COLO668 (cell line): Measurements from ENCODE around the gene MMS22L.

ENCODE experiments used
- DNase-seq: peaks from one replicate; lab custom pipeline; 2025; ENCODE audit not compliant: unreplicated experiment; lab: John Stamatoyannopoulos, UW

The MMS22L gene

DNA sequence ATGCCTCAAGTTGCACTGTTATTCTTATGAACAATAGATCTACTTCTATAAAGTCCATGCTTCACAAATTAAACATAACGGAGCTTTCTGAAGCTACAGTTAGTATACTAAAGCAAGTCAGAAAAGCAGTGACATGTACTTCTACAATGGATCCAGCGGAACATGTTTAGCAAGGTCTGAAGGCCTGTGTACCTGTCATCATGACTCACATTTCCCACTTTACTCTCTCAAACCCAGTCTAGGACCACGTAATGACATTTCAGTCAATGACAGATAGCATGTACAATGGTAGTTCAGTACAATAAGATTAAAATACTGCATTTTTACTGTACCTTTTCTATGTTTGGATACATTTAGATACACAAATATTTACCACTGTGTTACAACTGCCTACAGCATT, 132.1 kb downstream of the MMS22L start:
- DNase-seq = no peak

DNA sequence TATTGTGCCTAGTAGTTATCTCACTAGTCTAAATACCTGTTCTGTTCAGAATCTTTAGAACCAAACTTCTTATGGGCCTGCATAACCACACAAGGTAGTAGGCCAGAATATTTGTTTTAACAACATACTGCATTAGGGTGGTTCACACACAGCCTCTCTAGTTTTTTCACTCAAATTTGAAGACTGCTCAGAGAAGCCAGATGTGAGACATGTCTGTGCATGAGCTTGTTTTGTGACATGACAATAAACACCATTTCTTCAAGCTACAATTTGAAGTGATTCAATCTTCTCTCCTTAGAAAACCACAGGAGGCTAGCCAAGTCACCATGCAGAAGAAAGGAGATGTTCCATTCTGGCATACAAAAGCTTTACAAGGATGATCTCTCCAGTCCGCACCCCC, 135.6 kb downstream of the MMS22L start:
- no peak for DNase-seq

- no peak for DNase-seq
Observed at GRCh38 chr6:97145691-97146090, 137.3 kb downstream of the MMS22L start.

DNA sequence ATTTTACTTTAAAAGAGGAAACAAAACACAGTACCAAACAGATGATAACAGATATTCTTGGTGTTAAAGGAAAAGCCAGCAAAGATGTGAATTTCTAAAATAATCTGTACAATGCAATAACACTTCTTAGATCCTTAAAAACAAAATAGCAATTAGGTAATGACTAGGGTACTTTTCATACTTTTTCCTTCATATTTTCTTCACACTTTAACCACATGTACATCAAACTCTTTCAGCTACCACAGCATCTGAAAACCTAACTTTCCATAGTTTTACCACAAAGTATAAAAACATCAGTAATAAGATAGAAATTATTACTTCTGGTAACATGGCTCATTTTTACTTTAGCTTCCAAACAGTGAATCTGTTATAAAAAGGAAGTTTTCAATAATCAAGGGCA, 141.3 kb downstream of the MMS22L start:
- DNase-seq = no peak

DNA sequence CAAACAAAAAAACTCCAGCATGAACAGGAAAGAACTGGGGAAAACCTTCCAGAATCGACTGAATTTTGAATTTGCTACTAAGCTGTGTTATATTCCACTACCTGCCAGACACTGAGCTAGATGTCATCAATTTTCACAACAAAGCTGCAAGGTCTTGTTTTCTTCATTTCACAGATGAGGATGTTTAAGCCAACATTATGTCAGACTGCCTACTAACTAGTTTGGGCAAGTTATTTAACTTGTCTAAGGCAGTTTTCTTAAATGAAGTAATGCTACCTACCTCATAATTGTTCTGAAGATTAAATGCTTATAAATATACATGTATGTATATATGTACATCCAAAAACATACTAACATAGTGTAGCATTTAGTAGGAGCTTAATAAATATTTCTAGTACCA, 144.4 kb downstream of the MMS22L start:
- no peak for DNase-seq

- no peak for DNase-seq
Observed at GRCh38 chr6:97136626-97137358, 146.2 kb downstream of the MMS22L start.

DNA sequence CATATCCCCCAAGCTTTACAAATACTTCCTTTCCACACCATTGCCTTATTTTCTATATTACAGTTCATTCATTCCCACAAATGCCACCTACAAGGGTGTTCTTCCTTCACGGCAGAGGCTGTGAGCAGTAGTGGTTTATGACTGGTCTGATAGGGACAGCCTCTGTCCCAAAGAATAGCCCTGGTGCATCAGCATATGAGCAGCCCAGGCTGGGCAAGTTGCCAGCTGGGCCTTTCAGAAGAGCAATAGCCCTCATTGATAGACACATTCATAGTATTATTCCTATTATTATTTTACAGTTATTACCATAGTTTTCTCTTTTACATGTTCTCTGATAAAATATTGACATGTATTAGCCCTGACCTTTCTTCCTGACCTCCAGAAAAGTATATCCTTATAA, 149.9 kb downstream of the MMS22L start:
- peak; percentile 33 for DNase-seq

GRCh38 chr6:97129106-97129505, 153.9 kb downstream of the MMS22L start:
- DNase-seq = no peak

DNA sequence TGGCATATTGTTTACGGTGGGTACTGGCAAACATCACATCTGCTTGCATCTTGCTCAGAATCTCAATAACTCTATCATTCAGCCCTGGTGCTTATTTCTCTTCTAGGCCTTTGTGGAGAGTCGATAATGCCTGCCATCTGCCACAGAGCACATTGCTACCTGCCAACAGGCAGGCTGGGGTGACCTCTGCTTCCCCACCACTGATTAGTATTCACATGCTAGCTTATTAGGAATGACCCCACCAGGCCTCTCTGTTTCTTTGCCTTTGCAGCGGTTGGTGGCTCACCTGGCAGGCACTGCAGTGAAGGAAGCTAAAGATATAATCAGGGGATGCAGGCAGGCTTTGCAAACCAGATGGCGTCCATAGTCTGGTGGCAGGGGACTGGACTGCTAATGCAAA, 154.5 kb downstream of the MMS22L start:
- DNase-seq = no peak

DNA sequence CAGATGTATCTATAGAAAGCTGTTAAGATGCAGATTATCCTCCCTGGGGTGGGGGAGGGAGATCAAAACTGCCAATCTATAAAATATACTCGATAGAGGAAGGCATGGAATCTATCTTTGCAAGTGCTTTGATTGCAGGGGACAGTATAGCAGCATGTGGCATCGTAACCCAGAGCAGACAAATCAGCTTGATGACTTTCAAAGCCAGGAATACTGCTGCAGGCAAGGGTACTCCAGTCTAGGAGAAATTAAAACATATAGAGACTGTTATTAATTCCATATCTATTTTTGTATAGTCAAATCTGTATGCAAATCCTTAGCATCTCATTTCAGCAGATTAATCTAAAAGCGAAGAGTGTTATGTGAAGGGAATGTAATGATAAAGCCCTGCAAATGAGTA, 159.4 kb downstream of the MMS22L start:
- no peak for DNase-seq

GRCh38 chr6:97123112-97123511, 159.9 kb downstream of the MMS22L start:
- no peak for DNase-seq

- DNase-seq = no peak
Observed at GRCh38 chr6:97120511-97120910, 162.5 kb downstream of the MMS22L start.

GRCh38 chr6:97114645-97115044, 168.4 kb downstream of the MMS22L start:
- DNase-seq = no peak

DNA sequence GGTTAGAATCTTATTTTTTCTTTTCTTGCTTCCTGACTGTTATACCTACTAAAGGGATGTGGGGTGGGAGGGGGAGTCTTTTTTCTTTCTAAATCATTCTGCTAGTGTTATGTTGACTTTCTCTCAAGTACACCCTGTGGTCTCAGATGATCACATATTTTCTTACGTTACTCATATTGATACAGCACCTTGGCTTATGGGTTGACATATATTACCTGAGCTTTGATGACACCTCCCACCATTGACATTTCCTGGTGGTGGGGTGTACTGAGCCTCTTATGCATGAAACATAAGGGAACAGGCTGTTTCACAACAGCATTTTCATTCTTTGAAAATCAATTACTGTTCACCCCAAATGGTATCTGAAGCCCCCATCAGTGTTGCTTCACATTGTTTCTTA, 169.8 kb downstream of the MMS22L start:
- no peak for DNase-seq

DNA sequence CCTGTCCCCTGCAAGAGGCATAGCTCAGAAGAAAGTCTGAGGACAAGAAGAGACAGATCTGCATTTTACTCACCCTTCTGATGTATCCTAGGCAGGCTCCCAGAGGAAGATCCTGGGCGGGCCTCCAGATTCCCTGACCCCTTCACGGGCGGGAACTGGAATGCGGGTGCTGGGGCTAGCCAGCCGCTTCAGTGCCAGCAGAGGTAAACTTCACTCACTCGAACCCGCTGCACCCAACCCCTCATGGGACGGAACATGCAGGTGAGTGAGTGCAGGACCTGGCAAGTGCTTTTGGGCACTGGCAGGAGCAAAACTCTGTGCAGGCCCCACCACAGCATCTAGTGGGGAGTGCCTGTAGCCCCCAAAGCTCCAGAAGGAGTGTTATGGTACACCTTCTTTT, 171.8 kb downstream of the MMS22L start:
- DNase-seq = no peak

- no peak for DNase-seq
Observed at GRCh38 chr6:97110626-97111025, 172.4 kb downstream of the MMS22L start.

GRCh38 chr6:97110149-97110548, 172.9 kb downstream of the MMS22L start:
- DNase-seq = no peak

- DNase-seq = no peak
Observed at GRCh38 chr6:97109444-97109843, 173.6 kb downstream of the MMS22L start.

DNA sequence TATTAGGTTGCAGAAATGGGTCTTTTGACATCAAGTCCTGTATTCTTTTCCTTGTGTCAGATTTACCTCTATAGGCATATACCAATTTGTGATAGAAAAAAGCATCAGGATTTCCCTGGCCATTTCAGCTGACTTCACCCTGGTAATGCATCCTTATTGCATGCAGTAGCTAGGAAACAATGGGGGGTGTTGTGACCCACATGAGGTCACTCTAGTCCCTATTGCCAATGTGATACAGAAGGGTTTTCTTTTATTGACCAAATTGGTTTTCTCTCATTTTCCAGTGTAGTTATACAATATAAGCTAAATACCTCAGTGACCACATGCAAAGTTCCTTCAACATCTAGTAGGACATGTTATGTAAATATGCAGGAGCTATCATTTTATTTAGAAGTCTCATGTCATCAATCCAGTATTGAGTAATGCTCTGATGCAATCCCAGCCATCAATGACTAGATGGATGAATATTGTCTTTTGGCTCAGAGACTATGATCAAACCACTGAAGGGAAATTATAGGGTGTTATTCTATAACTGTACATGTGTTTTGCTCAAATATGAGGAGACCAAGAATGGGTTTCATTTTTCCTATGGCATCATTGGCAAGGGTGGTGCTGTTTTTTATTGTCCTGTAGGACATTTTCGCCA, 180.7 kb downstream of the MMS22L start:
- no peak for DNase-seq

- DNase-seq = no peak
Observed at GRCh38 chr6:97100696-97101095, 182.3 kb downstream of the MMS22L start.

- no peak for DNase-seq
Observed at GRCh38 chr6:97097068-97098047, 185.7 kb downstream of the MMS22L start.
